GM12878 (cell line): ENCODE measurements around the gene EXOC3L4. TPM values are rescaled to one million over a fixed set of nuclear protein-coding genes. Genes with fewer than 3 reads are reported as not detected.

Experiments
- ATF7 ChIP-seq: fragments of 450-650 bp; IDR thresholded peaks from 2 replicates; pipeline ENCODE4 v1.6.1; 2016; ENCODE audit warnings: low read depth, mild to moderate bottlenecking
- CBX3 ChIP-seq: fragments of 200-600 bp; sonication (generic); IDR thresholded peaks from 2 replicates; pipeline ENCODE4 v1.6.1; 2016; ENCODE audit warnings: low read depth, borderline replicate concordance
- CEBPB ChIP-seq, 2 experiments: fragments of 150-350 bp in 1 of 2; IDR thresholded peaks; 2 replicates each; pipeline ENCODE4 v1.6.1; 2012 to 2014; ENCODE audit warnings: low read depth in 2 of 2, low read length in 2 of 2, borderline replicate concordance in 1 of 2, inconsistent platforms in 1 of 2
- CHD1 ChIP-seq: IDR thresholded peaks from 2 replicates; pipeline ENCODE4 v1.6.1; 2012; ENCODE audit warnings: low read depth, low read length, improper control_type of control experiment
- EP300 ChIP-seq, 2 experiments: fragments of 150-350 bp in 1 of 2; IDR thresholded peaks; 2 replicates each; pipeline ENCODE4 v1.6.1; 2011 to 2012; ENCODE audit warnings: low read depth in 2 of 2, low read length in 2 of 2, borderline replicate concordance in 1 of 2, improper control_type of control experiment in 1 of 2, inconsistent platforms in 1 of 2; ENCODE audit not compliant: control insufficient read depth in 1 of 2
- FOXM1 ChIP-seq: IDR thresholded peaks from 2 replicates; pipeline ENCODE4 v1.6.1; 2012; ENCODE audit warnings: low read depth, mild to moderate bottlenecking, inconsistent platforms, low read length, moderate library complexity
- GABPA ChIP-seq: IDR thresholded peaks from 2 replicates; pipeline ENCODE4 v1.6.1; 2014; ENCODE audit warnings: antibody characterized with exemption, low read depth, mild to moderate bottlenecking, inconsistent platforms
- HDGF ChIP-seq: fragments of 450-650 bp; IDR thresholded peaks from 2 replicates; pipeline ENCODE4 v1.6.1; 2016; ENCODE audit warnings: antibody characterized with exemption
- IRF4 ChIP-seq: IDR thresholded peaks from 2 replicates; pipeline ENCODE4 v1.6.1; 2011; ENCODE audit warnings: low read depth, low read length
- JUND ChIP-seq: IDR thresholded peaks from 2 replicates; pipeline ENCODE4 v1.6.1; 2012; ENCODE audit warnings: low read depth, mild to moderate bottlenecking, low read length, improper control_type of control experiment, moderate library complexity
- NFXL1 ChIP-seq: fragments of 450-650 bp; IDR thresholded peaks from 2 replicates; pipeline ENCODE4 v1.6.1; 2017; ENCODE audit warnings: antibody characterized with exemption, mild to moderate bottlenecking, borderline replicate concordance
- NFYB ChIP-seq: IDR thresholded peaks from 2 replicates; pipeline ENCODE4 v1.6.1; 2011; ENCODE audit warnings: low read depth, mild to moderate bottlenecking, low read length, improper control_type of control experiment, moderate library complexity; ENCODE audit not compliant: insufficient read depth
- NR2C2 ChIP-seq: IDR thresholded peaks from 2 replicates; pipeline ENCODE4 v1.6.1; 2011; ENCODE audit warnings: borderline replicate concordance, low read depth; ENCODE audit not compliant: control insufficient read depth, insufficient read length
- SP1 ChIP-seq: IDR thresholded peaks from one replicate; pipeline ENCODE4 v1.6.1; 2011; ENCODE audit warnings: low read depth, low read length
- SPI1 ChIP-seq: IDR thresholded peaks from 2 replicates; pipeline ENCODE4 v1.6.1; 2011; ENCODE audit warnings: low read depth, mild to moderate bottlenecking, low read length, moderate library complexity, borderline replicate concordance; ENCODE audit not compliant: insufficient read depth
- TCF3 ChIP-seq: IDR thresholded peaks from 2 replicates; pipeline ENCODE4 v1.6.1; 2012; ENCODE audit warnings: low read depth, mild to moderate bottlenecking, low read length, borderline replicate concordance; ENCODE audit not compliant: insufficient read depth
- ZNF274 ChIP-seq: IDR thresholded peaks from one replicate; pipeline ENCODE4 v1.8.0; 2011; ENCODE audit not compliant: insufficient read length, insufficient read depth
- polyA plus RNA-seq, 11 experiments: library from polyadenylated mRNA; depleted of rRNA in 4 of 11; unstranded in 6 of 11; stranded (reverse) in 5 of 11; fragments of >200 nt; fragmentation: Nextera tagmentation in 4 of 11; fragmentation: Illumina TruSeq in 1 of 11; extraction: Ambion mirVana in 4 of 11; extraction: Trizol in 1 of 11; gene quantifications; 1 replicate in 1 of 11; 2 replicates in 10 of 11; pipeline versions ENCODE4 v1.2.1 to v1.2.3, GENCODE V29; 2011 to 2016; ENCODE audit warnings: inconsistent platforms in 2 of 11, missing spikeins in 2 of 11, low read depth in 1 of 11
- total RNA-seq, 4 experiments: library from RNA; depleted of rRNA in 3 of 4; stranded (reverse); fragments of >200 nt in 3 of 4; fragmentation: Illumina TruSeq in 1 of 4; extraction: Trizol in 1 of 4; gene quantifications; 2 replicates each; pipeline versions ENCODE4 v1.2.1 to v1.2.3, GENCODE V29; 2013 to 2021
- TF ChIP-seq, protein P1 (sequence below): fragments of 450-650 bp; formaldehyde crosslinking; IDR thresholded peaks from 2 replicates; pipeline ENCODE4 v1.4.0; 2022; ENCODE audit warnings: mild to moderate bottlenecking, moderate library complexity
- TF ChIP-seq, protein P2 (sequence below): fragments of 450-650 bp; IDR thresholded peaks from 2 replicates; pipeline ENCODE4 v1.6.1; 2017; ENCODE audit warnings: antibody characterized with exemption, mild to moderate bottlenecking, moderate library complexity
- TF ChIP-seq, protein P3 (sequence below): fragments of 450-650 bp; IDR thresholded peaks from 2 replicates; pipeline ENCODE4 v1.6.1; 2017; ENCODE audit warnings: mild to moderate bottlenecking, moderate library complexity

The EXOC3L4 gene
- total and polyA plus RNA-seq, 10 of the 15 experiments (the other 5 are each of a cell fraction or from before 2014, with no cell fraction given): not detected

DNA sequence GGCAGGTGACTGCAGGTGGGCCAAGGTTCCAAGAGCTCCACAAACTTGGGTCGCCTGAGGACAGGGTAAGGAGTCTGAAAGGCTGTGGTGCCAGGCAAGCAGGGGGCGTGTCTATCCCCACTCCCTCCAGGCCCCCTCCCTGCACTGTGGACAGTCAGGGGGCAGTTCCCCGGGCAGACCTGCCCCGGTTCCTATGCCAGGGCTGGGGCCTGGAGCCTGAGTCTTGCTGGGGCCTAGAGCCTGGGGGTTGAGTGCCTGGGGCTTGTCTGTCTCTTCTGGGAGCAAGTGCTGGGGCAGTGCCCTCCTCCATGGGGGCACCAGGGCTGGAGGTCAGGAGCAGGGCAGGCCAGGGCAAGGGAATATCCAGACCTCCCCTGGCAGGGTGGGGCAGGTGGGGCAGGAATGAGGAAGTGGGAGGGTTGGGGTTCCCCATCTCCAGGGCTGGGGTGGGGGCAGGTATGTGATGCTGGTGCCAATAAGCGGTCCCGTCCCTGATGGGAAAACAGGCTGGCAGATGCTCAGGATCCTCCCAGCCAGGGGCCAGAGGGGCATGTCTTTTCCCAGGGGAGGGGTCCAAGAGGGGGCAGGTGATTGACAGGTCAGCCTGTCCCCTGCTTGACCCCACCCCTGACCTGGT, 16.8 kb downstream of the EXOC3L4 start (continued):
- TF ChIP-seq, protein P1, sequence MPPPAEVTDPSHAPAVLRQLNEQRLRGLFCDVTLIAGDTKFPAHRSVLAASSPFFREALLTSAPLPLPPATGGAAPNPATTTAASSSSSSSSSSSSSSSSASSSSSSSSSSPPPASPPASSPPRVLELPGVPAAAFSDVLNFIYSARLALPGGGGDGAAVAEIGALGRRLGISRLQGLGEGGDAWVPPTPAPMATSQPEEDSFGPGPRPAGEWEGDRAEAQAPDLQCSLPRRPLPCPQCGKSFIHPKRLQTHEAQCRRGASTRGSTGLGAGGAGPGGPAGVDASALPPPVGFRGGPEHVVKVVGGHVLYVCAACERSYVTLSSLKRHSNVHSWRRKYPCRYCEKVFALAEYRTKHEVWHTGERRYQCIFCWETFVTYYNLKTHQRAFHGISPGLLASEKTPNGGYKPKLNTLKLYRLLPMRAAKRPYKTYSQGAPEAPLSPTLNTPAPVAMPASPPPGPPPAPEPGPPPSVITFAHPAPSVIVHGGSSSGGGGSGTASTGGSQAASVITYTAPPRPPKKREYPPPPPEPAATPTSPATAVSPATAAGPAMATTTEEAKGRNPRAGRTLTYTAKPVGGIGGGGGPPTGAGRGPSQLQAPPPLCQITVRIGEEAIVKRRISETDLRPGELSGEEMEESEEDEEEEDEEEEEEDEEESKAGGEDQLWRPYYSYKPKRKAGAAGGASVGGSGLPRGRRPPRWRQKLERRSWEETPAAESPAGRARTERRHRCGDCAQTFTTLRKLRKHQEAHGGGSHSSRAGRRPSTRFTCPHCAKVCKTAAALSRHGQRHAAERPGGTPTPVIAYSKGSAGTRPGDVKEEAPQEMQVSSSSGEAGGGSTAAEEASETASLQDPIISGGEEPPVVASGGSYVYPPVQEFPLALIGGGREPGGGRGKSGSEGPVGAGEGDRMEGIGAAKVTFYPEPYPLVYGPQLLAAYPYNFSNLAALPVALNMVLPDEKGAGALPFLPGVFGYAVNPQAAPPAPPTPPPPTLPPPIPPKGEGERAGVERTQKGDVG: no peak
- TF ChIP-seq ATF7: no peak
- no peak for TF ChIP-seq JUND
- no peak for TF ChIP-seq CHD1
- no peak for TF ChIP-seq CBX3
- TF ChIP-seq, protein P2, sequence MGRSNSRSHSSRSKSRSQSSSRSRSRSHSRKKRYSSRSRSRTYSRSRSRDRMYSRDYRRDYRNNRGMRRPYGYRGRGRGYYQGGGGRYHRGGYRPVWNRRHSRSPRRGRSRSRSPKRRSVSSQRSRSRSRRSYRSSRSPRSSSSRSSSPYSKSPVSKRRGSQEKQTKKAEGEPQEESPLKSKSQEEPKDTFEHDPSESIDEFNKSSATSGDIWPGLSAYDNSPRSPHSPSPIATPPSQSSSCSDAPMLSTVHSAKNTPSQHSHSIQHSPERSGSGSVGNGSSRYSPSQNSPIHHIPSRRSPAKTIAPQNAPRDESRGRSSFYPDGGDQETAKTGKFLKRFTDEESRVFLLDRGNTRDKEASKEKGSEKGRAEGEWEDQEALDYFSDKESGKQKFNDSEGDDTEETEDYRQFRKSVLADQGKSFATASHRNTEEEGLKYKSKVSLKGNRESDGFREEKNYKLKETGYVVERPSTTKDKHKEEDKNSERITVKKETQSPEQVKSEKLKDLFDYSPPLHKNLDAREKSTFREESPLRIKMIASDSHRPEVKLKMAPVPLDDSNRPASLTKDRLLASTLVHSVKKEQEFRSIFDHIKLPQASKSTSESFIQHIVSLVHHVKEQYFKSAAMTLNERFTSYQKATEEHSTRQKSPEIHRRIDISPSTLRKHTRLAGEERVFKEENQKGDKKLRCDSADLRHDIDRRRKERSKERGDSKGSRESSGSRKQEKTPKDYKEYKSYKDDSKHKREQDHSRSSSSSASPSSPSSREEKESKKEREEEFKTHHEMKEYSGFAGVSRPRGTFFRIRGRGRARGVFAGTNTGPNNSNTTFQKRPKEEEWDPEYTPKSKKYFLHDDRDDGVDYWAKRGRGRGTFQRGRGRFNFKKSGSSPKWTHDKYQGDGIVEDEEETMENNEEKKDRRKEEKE: no peak
- peak; percentile 87; the same call in 1 of the 2 replicates for TF ChIP-seq HDGF
- no peak for TF ChIP-seq NFYB
- no peak for TF ChIP-seq NFXL1
- TF ChIP-seq TCF3: no peak
- no peak for TF ChIP-seq SP1
- no peak for TF ChIP-seq CEBPB (IDR thresholded peaks at IDR 0.05; ENCODE audit: borderline replicate concordance in 1 of 2, low read depth in 2 of 2, low read length in 2 of 2)
- 0 out of 2 replicates have a peak, but pooled peaks have one; percentile 61 for TF ChIP-seq IRF4
- TF ChIP-seq FOXM1: no peak
- peak; percentile 10 to 19; a peak in 2 of 4 replicates for TF ChIP-seq EP300 (IDR thresholded peaks at IDR 0.05; ENCODE audit: borderline replicate concordance in 1 of 2, control insufficient read depth in 1 of 2, low read depth in 2 of 2, low read length in 2 of 2)
- no peak for TF ChIP-seq GABPA
- peak; percentile 95 for TF ChIP-seq SPI1
- TF ChIP-seq ZNF274: no peak
- TF ChIP-seq, protein P3, sequence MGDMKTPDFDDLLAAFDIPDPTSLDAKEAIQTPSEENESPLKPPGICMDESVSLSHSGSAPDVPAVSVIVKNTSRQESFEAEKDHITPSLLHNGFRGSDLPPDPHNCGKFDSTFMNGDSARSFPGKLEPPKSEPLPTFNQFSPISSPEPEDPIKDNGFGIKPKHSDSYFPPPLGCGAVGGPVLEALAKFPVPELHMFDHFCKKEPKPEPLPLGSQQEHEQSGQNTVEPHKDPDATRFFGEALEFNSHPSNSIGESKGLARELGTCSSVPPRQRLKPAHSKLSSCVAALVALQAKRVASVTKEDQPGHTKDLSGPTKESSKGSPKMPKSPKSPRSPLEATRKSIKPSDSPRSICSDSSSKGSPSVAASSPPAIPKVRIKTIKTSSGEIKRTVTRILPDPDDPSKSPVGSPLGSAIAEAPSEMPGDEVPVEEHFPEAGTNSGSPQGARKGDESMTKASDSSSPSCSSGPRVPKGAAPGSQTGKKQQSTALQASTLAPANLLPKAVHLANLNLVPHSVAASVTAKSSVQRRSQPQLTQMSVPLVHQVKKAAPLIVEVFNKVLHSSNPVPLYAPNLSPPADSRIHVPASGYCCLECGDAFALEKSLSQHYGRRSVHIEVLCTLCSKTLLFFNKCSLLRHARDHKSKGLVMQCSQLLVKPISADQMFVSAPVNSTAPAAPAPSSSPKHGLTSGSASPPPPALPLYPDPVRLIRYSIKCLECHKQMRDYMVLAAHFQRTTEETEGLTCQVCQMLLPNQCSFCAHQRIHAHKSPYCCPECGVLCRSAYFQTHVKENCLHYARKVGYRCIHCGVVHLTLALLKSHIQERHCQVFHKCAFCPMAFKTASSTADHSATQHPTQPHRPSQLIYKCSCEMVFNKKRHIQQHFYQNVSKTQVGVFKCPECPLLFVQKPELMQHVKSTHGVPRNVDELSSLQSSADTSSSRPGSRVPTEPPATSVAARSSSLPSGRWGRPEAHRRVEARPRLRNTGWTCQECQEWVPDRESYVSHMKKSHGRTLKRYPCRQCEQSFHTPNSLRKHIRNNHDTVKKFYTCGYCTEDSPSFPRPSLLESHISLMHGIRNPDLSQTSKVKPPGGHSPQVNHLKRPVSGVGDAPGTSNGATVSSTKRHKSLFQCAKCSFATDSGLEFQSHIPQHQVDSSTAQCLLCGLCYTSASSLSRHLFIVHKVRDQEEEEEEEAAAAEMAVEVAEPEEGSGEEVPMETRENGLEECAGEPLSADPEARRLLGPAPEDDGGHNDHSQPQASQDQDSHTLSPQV: no peak
- no peak for TF ChIP-seq NR2C2
